IMR-90 (cell line): ENCODE data around the gene CDK11B. TPM values are rescaled to one million over a fixed set of nuclear protein-coding genes. Genes with fewer than 3 reads are reported as not detected.

Source experiments
- ATAC-seq: fragments of 200-7000 bp; cut with Tn5 transposase; 2 replicates; pipeline ENCODE4 v1.9.1; 2020; ENCODE audit warnings: low read depth, mild to moderate bottlenecking, moderate library complexity
- BruUV-seq: library from RNA; stranded (reverse); fragments of 400-500 nt; replicated peaks from 2 replicates; lab custom pipeline; 2021; lab: Mats Ljungman, UMichigan
- CTCF ChIA-PET: fragments of 300-600 bp; formaldehyde crosslinking; extraction: SDS; loops from one replicate; lab custom pipeline; 2021; ENCODE audit warnings: antibody characterized with exemption; lab: Yijun Ruan, JAX
- POLR2A ChIA-PET: fragments of 300-600 bp; sonication (Branson Sonifier 250); formaldehyde crosslinking; loops from one replicate; lab custom pipeline; 2022; ENCODE audit warnings: antibody characterized with exemption; ENCODE audit not compliant: unreplicated experiment; lab: Charles Lee
- DNase-seq: peaks from one replicate; pipeline ENCODE4 v3.0.0; 2013
- H2AFZ ChIP-seq: replicated peaks from 2 replicates; pipeline ENCODE3; 2013; ENCODE audit warnings: low read length, mild to moderate bottlenecking; ENCODE audit not compliant: poor library complexity
- H2AK5ac ChIP-seq: 2 replicates; pipeline ENCODE4 v1.6.1; 2013; ENCODE audit warnings: low read depth, low read length, inconsistent platforms
- H2AK9ac ChIP-seq: replicated peaks from 2 replicates; pipeline ENCODE3; 2013; ENCODE audit warnings: mild to moderate bottlenecking, low read depth, low read length, moderate library complexity; ENCODE audit not compliant: poor library complexity
- H2BK120ac ChIP-seq: 2 replicates; pipeline ENCODE4 v1.6.1; 2013; ENCODE audit warnings: low read depth, low read length, inconsistent platforms
- H2BK15ac ChIP-seq: 3 replicates; pipeline ENCODE4 v1.6.1; 2013; ENCODE audit warnings: low read depth, low read length, inconsistent platforms
- H2BK20ac ChIP-seq: 2 replicates; pipeline ENCODE4 v1.6.1; 2013; ENCODE audit warnings: low read depth, mild to moderate bottlenecking, inconsistent platforms, low read length, moderate library complexity
- H2BK5ac ChIP-seq: 2 replicates; pipeline ENCODE4 v1.6.1; 2013; ENCODE audit warnings: mild to moderate bottlenecking, low read depth, low read length, inconsistent platforms; ENCODE audit not compliant: poor library complexity, severe bottlenecking
- H3K14ac ChIP-seq: replicated peaks from 2 replicates; pipeline ENCODE4 v1.6.1; 2013; ENCODE audit warnings: low read depth, low read length, inconsistent platforms
- H3K18ac ChIP-seq: 2 replicates; pipeline ENCODE4 v1.6.1; 2013; ENCODE audit warnings: low read depth, low read length, control low read depth
- H3K23ac ChIP-seq: 2 replicates; pipeline ENCODE4 v1.6.1; 2013; ENCODE audit warnings: low read depth, low read length, inconsistent platforms
- H3K27ac ChIP-seq: 2 replicates; pipeline ENCODE4 v1.5.1; 2013; ENCODE audit warnings: mild to moderate bottlenecking, control low read depth, low read length; ENCODE audit not compliant: insufficient read depth
- H3K27me3 ChIP-seq: 2 replicates; pipeline ENCODE4 v1.6.1; 2013; ENCODE audit warnings: low read length; ENCODE audit not compliant: control insufficient read depth, insufficient read depth
- H3K36me3 ChIP-seq: 2 replicates; pipeline ENCODE4 v1.6.1; 2013; ENCODE audit warnings: low read length, mixed read lengths; ENCODE audit not compliant: control insufficient read depth, insufficient read depth
- H3K4ac ChIP-seq: 2 replicates; pipeline ENCODE4 v1.6.1; 2013; ENCODE audit warnings: low read depth, low read length, inconsistent platforms
- H3K4me1 ChIP-seq: 2 replicates; pipeline ENCODE4 v1.6.1; 2013; ENCODE audit warnings: low read length, mixed read lengths; ENCODE audit not compliant: control insufficient read depth, insufficient read depth
- H3K4me2 ChIP-seq: 2 replicates; pipeline ENCODE4 v1.6.1; 2013; ENCODE audit warnings: low read depth, mild to moderate bottlenecking, control low read depth, low read length, moderate library complexity
- H3K4me3 ChIP-seq: 2 replicates; pipeline ENCODE4 v1.5.1; 2013; ENCODE audit warnings: low read depth, mild to moderate bottlenecking, control low read depth, low read length, moderate library complexity; ENCODE audit not compliant: insufficient read depth
- H3K56ac ChIP-seq: 2 replicates; pipeline ENCODE4 v1.6.1; 2013; ENCODE audit warnings: low read length, inconsistent platforms; ENCODE audit not compliant: insufficient read depth; ENCODE audit errors: extremely low read depth
- H3K79me1 ChIP-seq, 2 experiments: 2 replicates each; pipeline ENCODE4 v1.6.1; 2013; ENCODE audit warnings: low read length in 2 of 2, inconsistent platforms in 1 of 2, low read depth in 1 of 2
- H3K9ac ChIP-seq: 2 replicates; pipeline ENCODE4 v1.6.1; 2013; ENCODE audit warnings: low read depth, low read length, control low read depth
- H3K9me1 ChIP-seq: 2 replicates; pipeline ENCODE4 v1.6.1; 2013; ENCODE audit warnings: low read length, inconsistent platforms; ENCODE audit not compliant: insufficient read depth
- H3K9me3 ChIP-seq: 2 replicates; pipeline ENCODE4 v1.6.1; 2013; ENCODE audit warnings: low read length; ENCODE audit not compliant: control insufficient read depth, insufficient read depth
- H4K20me1 ChIP-seq: 2 replicates; pipeline ENCODE4 v1.6.1; 2013; ENCODE audit warnings: low read length, inconsistent platforms; ENCODE audit not compliant: insufficient read depth
- H4K5ac ChIP-seq: 2 replicates; pipeline ENCODE4 v1.6.1; 2013; ENCODE audit warnings: mild to moderate bottlenecking, low read depth, low read length, control low read depth
- H4K8ac ChIP-seq, 2 experiments: 2 replicates each; pipeline ENCODE4 v1.6.1; 2013; ENCODE audit warnings: low read depth in 2 of 2, low read length in 2 of 2, control low read depth in 1 of 2, inconsistent platforms in 1 of 2
- H4K91ac ChIP-seq: 2 replicates; pipeline ENCODE4 v1.6.1; 2013; ENCODE audit warnings: low read depth, low read length, inconsistent platforms; ENCODE audit not compliant: insufficient read depth
- BHLHE40 ChIP-seq: fragments of 150-350 bp; IDR thresholded peaks from 2 replicates; pipeline ENCODE4 v1.6.1; 2016; ENCODE audit warnings: mild to moderate bottlenecking, low read depth, low read length
- CHD1 ChIP-seq: IDR thresholded peaks from 2 replicates; pipeline ENCODE4 v1.6.1; 2012; ENCODE audit warnings: low read depth, low read length, improper control_type of control experiment
- FOS ChIP-seq: fragments of 150-350 bp; IDR thresholded peaks from 2 replicates; pipeline ENCODE4 v1.6.1; 2016; ENCODE audit warnings: low read depth, low read length
- MAFK ChIP-seq: IDR thresholded peaks from 2 replicates; pipeline ENCODE4 v1.6.1; 2012; ENCODE audit warnings: low read depth, low read length, improper control_type of control experiment
- MAZ ChIP-seq: IDR thresholded peaks from 2 replicates; pipeline ENCODE4 v1.6.1; 2012; ENCODE audit warnings: low read depth, mild to moderate bottlenecking, low read length, improper control_type of control experiment, moderate library complexity, borderline replicate concordance
- MXI1 ChIP-seq: IDR thresholded peaks from 2 replicates; pipeline ENCODE4 v1.6.1; 2012; ENCODE audit warnings: low read depth, mild to moderate bottlenecking, low read length, moderate library complexity, borderline replicate concordance
- RAD21 ChIP-seq: IDR thresholded peaks from 2 replicates; pipeline ENCODE4 v1.6.1; 2012; ENCODE audit warnings: low read length, improper control_type of control experiment
- RCOR1 ChIP-seq: IDR thresholded peaks from 2 replicates; pipeline ENCODE4 v1.6.1; 2012; ENCODE audit warnings: mild to moderate bottlenecking, low read length, improper control_type of control experiment; ENCODE audit not compliant: insufficient replicate concordance
- RFX5 ChIP-seq: IDR thresholded peaks from 2 replicates; pipeline ENCODE4 v1.8.0; 2012; ENCODE audit warnings: low read depth, mild to moderate bottlenecking, low read length, moderate library complexity
- SMC3 ChIP-seq: fragments of 150-350 bp; IDR thresholded peaks from 2 replicates; pipeline ENCODE4 v1.6.1; 2016; ENCODE audit warnings: low read depth, mild to moderate bottlenecking, antibody characterized with exemption, low read length, moderate library complexity
- WGBS, 2 experiments: methylation state at CpG; one replicate each; pipeline versions ENCODE4 v1.1.5 to v1.1.7; 2013; ENCODE audit warnings: missing lambda C conversion rate in 2 of 2; ENCODE audit not compliant: insufficient read length in 1 of 2; ENCODE audit errors: extremely low coverage in 2 of 2; 5-methylcytosine and 5-hydroxymethylcytosine counted together
- dilution Hi-C: fragments of 300-500 bp; cut with HindIII; formaldehyde crosslinking; loops from one replicate; pipeline ENCODE4 v1.14.3; 2018; ENCODE audit warnings: low sequenced_read_pairs; ENCODE audit not compliant: unreplicated experiment
- in situ Hi-C: fragments of 300-500 bp; cut with MboI; formaldehyde crosslinking; loops from 3 replicates; pipeline ENCODE4 v1.14.3; 2019; ENCODE audit warnings: low sequenced_read_pairs, inconsistent platforms, mixed read lengths
- intact Hi-C: fragments of 100-400 bp; cut with micrococcal nuclease; formaldehyde crosslinking; loops from 2 replicates; pipeline ENCODE4 v1.10.0; 2022
- polyA plus RNA-seq, 3 experiments: library from polyadenylated mRNA; depleted of rRNA; stranded (reverse); fragments of >200 nt; gene quantifications; 2 replicates each; pipeline ENCODE4 v1.2.3, GENCODE V29; 2012; ENCODE audit warnings: low replicate concordance in 1 of 3
- total RNA-seq: library from RNA; depleted of rRNA; stranded (reverse); fragments of >200 nt; gene quantifications from 2 replicates; pipeline ENCODE4 v1.2.3, GENCODE V29; 2012
- TF ChIP-seq, protein P1 (sequence below): conservative IDR thresholded peaks from 2 replicates; pipeline ENCODE4 v1.5.1; 2012; ENCODE audit warnings: mild to moderate bottlenecking, low read depth, low read length, improper control_type of control experiment
- TF ChIP-seq, protein P2 (sequence below): fragments of 150-350 bp; IDR thresholded peaks from 2 replicates; pipeline ENCODE4 v1.6.1; 2016; ENCODE audit warnings: low read depth, mild to moderate bottlenecking, low read length, moderate library complexity, borderline replicate concordance
- TF ChIP-seq, protein P3 (sequence below): fragments of 150-350 bp; IDR thresholded peaks from 2 replicates; pipeline ENCODE4 v1.6.1; 2017; ENCODE audit warnings: mild to moderate bottlenecking, antibody characterized with exemption, low read length, low read depth

CDK11B gene
- total and polyA plus RNA-seq, 2 of the 4 experiments (the other 2 are of a cell fraction): 8.2 to 19.1 TPM

DNA sequence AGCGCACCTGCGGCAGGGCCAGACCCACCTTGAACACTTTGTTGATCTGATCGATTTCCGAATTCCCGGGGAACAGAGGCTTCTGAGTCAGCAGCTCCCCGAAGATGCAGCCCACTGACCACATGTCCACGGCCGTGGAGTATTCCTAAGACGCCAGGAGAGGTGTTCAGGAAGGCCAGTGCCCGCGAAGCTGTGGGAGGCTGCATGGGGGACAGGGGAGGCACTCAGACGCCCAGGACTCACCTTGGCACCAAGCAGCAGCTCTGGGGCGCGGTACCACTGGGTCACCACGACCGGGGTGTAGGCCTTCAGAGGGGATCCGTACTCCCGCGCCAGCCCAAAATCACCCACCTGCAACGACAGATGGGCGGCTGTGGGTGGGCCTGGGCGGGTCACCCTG lies 45.0 kb upstream of the CDK11B start:
- no peak overlapping the region for H2BK15ac ChIP-seq
- dilution Hi-C loops: no loop called here
- H3K27ac ChIP-seq: no peak overlapping the region
- H3K56ac ChIP-seq: no peak overlapping the region
- ChIA-PET POLR2A (no interaction called here), CTCF (no interaction called here)
- H2BK120ac ChIP-seq: no peak overlapping the region
- TF ChIP-seq FOS: no peak
- TF ChIP-seq MAFK: no peak
- TF ChIP-seq CHD1: no peak
- TF ChIP-seq, protein P1, sequence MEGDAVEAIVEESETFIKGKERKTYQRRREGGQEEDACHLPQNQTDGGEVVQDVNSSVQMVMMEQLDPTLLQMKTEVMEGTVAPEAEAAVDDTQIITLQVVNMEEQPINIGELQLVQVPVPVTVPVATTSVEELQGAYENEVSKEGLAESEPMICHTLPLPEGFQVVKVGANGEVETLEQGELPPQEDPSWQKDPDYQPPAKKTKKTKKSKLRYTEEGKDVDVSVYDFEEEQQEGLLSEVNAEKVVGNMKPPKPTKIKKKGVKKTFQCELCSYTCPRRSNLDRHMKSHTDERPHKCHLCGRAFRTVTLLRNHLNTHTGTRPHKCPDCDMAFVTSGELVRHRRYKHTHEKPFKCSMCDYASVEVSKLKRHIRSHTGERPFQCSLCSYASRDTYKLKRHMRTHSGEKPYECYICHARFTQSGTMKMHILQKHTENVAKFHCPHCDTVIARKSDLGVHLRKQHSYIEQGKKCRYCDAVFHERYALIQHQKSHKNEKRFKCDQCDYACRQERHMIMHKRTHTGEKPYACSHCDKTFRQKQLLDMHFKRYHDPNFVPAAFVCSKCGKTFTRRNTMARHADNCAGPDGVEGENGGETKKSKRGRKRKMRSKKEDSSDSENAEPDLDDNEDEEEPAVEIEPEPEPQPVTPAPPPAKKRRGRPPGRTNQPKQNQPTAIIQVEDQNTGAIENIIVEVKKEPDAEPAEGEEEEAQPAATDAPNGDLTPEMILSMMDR: no peak
- no peak for TF ChIP-seq RCOR1
- TF ChIP-seq, protein P2, sequence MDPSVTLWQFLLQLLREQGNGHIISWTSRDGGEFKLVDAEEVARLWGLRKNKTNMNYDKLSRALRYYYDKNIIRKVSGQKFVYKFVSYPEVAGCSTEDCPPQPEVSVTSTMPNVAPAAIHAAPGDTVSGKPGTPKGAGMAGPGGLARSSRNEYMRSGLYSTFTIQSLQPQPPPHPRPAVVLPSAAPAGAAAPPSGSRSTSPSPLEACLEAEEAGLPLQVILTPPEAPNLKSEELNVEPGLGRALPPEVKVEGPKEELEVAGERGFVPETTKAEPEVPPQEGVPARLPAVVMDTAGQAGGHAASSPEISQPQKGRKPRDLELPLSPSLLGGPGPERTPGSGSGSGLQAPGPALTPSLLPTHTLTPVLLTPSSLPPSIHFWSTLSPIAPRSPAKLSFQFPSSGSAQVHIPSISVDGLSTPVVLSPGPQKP: no peak
- no peak for TF ChIP-seq BHLHE40
- TF ChIP-seq MAZ: no peak
- TF ChIP-seq SMC3: no peak
- TF ChIP-seq RFX5: no peak
- no peak for TF ChIP-seq RAD21
- TF ChIP-seq MXI1: no peak
- TF ChIP-seq, protein P3, sequence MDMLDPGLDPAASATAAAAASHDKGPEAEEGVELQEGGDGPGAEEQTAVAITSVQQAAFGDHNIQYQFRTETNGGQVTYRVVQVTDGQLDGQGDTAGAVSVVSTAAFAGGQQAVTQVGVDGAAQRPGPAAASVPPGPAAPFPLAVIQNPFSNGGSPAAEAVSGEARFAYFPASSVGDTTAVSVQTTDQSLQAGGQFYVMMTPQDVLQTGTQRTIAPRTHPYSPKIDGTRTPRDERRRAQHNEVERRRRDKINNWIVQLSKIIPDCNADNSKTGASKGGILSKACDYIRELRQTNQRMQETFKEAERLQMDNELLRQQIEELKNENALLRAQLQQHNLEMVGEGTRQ: no peak
- no peak overlapping the region for H2AK9ac ChIP-seq
- H3K4me3 ChIP-seq: no peak overlapping the region
- BruUV-seq: no TSS peak
- peaks cover 6% of the 10 kb centered on the region; the same call in 1 of the 2 replicates for H3K36me3 ChIP-seq
- H3K9ac ChIP-seq: no peak overlapping the region
- intact Hi-C loops: no loop called here
- H3K4ac ChIP-seq: no peak overlapping the region
- ATAC-seq (no peak), DNase-seq (no peak)
- H3K9me1 ChIP-seq: no peaks in the 10 kb centered on the region
- no peaks in the 10 kb centered on the region for H3K9me3 ChIP-seq
- H2AFZ ChIP-seq: no peak overlapping the region
- H4K20me1 ChIP-seq: no peaks in the 10 kb centered on the region
- H3K23ac ChIP-seq: no peak overlapping the region
- 100% methylated on average over 1 of the region's 22 CpGs; no CpG with 5 or more reads in 1 of the 2 experiments for WGBS, 2 experiments
- no peak overlapping the region for H2AK5ac ChIP-seq
- H3K18ac ChIP-seq: no peak overlapping the region
- H2BK5ac ChIP-seq: no peak overlapping the region
- in situ Hi-C loops: no loop called here
- no peak overlapping the region for H4K8ac ChIP-seq
- no peak overlapping the region for H4K91ac ChIP-seq
- H3K14ac ChIP-seq: no peak overlapping the region
- no peak overlapping the region for H4K5ac ChIP-seq
- H3K27me3 ChIP-seq: no peaks in the 10 kb centered on the region
- no peaks in the 10 kb centered on the region for H3K4me1 ChIP-seq
- H3K4me2 ChIP-seq: no peak overlapping the region
- H3K79me1 ChIP-seq: no peaks in the 10 kb centered on the region
- H2BK20ac ChIP-seq: no peak overlapping the region
